Osteocyte (in vitro differentiated cells): ENCODE results near the gene ZNF547. TPM values are rescaled to one million over a fixed set of nuclear protein-coding genes. Genes with fewer than 3 reads are reported as not detected.
"Not testable (repeated sequence)": the region's sequence is repeated elsewhere in the genome, so short reads cannot be mapped to it uniquely, and the experiment has no call there.

Experiments
- DNase-seq: peaks from one replicate; pipeline ENCODE4 v3.0.0; 2021; ENCODE audit warnings: mixed read lengths; ENCODE audit not compliant: unreplicated experiment; ENCODE audit errors: extremely low spot score
- H3K27ac Mint-ChIP-seq: one replicate; pipeline ENCODE4 v1.8.0; 2021; ENCODE audit warnings: mild to moderate bottlenecking, mixed read lengths; ENCODE audit not compliant: unreplicated experiment
- H3K27me3 Mint-ChIP-seq: one replicate; pipeline ENCODE4 v1.8.0; 2021; ENCODE audit warnings: mixed read lengths; ENCODE audit not compliant: unreplicated experiment
- H3K36me3 Mint-ChIP-seq: one replicate; pipeline ENCODE4 v1.8.0; 2021; ENCODE audit warnings: mixed read lengths; ENCODE audit not compliant: unreplicated experiment
- H3K4me1 Mint-ChIP-seq: one replicate; pipeline ENCODE4 v1.8.0; 2021; ENCODE audit warnings: mixed read lengths; ENCODE audit not compliant: unreplicated experiment
- H3K4me3 Mint-ChIP-seq: one replicate; pipeline ENCODE4 v1.8.0; 2021; ENCODE audit warnings: mild to moderate bottlenecking, moderate library complexity, mixed read lengths; ENCODE audit not compliant: unreplicated experiment
- H3K9me3 Mint-ChIP-seq: one replicate; pipeline ENCODE4 v1.8.0; 2021; ENCODE audit warnings: mixed read lengths; ENCODE audit not compliant: unreplicated experiment
- total RNA-seq: library from RNA; stranded (reverse); gene quantifications from 2 replicates; pipeline ENCODE4 v1.2.1, GENCODE V29; 2021
- TF ChIP-seq, protein P1 (sequence below): fragments of 200-600 bp; sonication (generic); IDR thresholded peaks from 2 replicates; pipeline ENCODE4 v1.5.0; 2021; ENCODE audit warnings: antibody characterized with exemption, mild to moderate bottlenecking, moderate library complexity

ZNF547 gene
- total RNA-seq, 1 donor from 2014 or later = 3.4 TPM

DNA sequence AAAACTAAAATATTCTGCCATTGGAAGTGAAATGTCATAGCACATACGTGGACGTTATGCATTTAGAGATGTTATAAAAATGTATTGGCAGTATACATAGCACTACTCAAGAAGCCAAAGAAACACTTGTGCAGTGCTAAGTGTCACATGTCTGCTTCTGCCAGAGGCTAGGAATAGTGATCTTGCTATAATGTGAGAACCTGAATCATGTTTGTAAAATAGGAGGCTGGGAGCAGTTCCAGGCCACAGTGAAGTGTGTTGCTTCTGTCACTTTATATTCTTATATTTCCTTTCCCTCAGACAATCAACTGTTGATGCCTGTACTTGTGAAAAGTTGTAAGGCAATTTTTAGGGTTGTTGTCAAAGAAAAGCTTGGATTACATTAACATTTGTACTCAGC is 3.4 kb downstream of the ZNF547 start:
- TF ChIP-seq, protein P1, sequence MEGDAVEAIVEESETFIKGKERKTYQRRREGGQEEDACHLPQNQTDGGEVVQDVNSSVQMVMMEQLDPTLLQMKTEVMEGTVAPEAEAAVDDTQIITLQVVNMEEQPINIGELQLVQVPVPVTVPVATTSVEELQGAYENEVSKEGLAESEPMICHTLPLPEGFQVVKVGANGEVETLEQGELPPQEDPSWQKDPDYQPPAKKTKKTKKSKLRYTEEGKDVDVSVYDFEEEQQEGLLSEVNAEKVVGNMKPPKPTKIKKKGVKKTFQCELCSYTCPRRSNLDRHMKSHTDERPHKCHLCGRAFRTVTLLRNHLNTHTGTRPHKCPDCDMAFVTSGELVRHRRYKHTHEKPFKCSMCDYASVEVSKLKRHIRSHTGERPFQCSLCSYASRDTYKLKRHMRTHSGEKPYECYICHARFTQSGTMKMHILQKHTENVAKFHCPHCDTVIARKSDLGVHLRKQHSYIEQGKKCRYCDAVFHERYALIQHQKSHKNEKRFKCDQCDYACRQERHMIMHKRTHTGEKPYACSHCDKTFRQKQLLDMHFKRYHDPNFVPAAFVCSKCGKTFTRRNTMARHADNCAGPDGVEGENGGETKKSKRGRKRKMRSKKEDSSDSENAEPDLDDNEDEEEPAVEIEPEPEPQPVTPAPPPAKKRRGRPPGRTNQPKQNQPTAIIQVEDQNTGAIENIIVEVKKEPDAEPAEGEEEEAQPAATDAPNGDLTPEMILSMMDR = no peak
- Mint-ChIP-seq H3K4me3 (no peak overlapping the region), H3K27me3 (no peaks in the 10 kb centered on the region), H3K36me3 (peaks cover 43% of the 10 kb centered on the region), H3K9me3 (peaks cover 9% of the 10 kb centered on the region), H3K27ac (no peak overlapping the region), H3K4me1 (peaks cover 14% of the 10 kb centered on the region)
- no peak for DNase-seq

DNA sequence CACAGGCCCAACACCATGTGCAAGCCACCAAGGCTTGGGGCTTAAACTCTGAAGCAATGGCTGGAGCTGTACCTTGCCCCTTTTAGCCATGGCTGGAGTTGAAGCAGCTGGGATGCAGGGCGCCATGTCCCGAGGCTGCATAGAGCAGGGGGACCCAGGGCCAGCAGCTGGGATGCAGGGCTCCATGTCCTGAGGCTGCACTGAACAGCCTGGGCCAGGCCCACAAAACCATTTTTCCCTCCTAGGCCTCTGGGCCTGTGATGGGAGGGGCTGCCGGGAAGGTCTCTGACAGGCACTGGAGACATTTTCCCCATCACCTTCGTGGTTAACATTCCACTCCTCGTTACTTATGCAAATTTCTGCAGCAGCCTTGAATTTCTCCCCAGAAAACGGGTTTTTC is 10.8 kb downstream of the ZNF547 start:
- Mint-ChIP-seq H3K4me1 (no peaks in the 10 kb centered on the region), H3K4me3 (no peak overlapping the region), H3K27me3 (no peaks in the 10 kb centered on the region), H3K27ac (no peak overlapping the region), H3K9me3 (peaks cover 27% of the 10 kb centered on the region), H3K36me3 (peaks cover 89% of the 10 kb centered on the region)
- TF ChIP-seq, protein P1 = no peak
- no peak for DNase-seq

DNA sequence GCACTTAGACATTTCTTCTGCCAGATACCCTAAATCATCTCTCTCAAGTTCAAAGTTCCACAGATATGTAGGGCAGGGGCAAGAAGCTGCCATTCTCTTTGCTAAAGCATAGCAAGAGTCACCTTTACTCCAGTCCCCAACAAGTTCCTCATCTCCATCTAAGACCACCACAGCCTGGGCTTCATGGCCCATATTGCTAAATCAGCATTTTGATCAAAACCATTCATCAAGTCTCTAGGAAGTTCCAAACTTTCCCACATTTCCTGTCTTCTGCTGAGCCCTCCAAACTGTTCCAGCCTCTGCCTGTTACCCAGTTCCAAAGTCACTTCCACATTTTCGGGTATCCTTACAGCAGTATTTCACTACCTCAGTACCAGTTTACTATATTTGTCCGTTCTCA is 11.3 kb downstream of the ZNF547 start:
- Mint-ChIP-seq H3K9me3 (peaks cover 32% of the 10 kb centered on the region), H3K36me3 (peaks cover 89% of the 10 kb centered on the region)
- H3K27me3 Mint-ChIP-seq, DNase-seq, H3K27ac Mint-ChIP-seq, H3K4me3 Mint-ChIP-seq, H3K4me1 Mint-ChIP-seq: not testable (repeated sequence)

DNA sequence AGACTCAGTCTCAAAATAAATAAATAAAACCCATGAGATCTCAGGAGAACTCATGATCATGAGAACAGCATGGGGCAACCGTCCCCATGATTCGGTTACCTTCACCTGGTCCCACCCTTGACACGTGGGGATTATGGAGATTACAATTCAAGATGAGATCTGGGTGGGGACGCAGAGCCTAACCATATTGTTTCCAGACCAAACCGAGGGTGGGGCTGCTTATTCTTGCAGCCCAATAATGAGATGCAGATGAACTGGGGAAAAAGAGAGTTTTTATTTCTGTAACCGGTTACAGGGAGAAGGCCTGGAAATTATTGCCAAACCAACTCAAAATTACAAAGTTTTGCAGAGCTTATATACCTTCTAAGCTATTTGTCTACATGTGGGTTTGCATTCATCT is 12.8 kb downstream of the ZNF547 start:
- Mint-ChIP-seq H3K36me3 (peaks cover 81% of the 10 kb centered on the region), H3K27ac (no peak overlapping the region), H3K27me3 (no peaks in the 10 kb centered on the region), H3K4me1 (no peaks in the 10 kb centered on the region), H3K4me3 (no peak overlapping the region), H3K9me3 (peaks cover 42% of the 10 kb centered on the region)
- TF ChIP-seq, protein P1 = no peak
- DNase-seq = no peak

DNA sequence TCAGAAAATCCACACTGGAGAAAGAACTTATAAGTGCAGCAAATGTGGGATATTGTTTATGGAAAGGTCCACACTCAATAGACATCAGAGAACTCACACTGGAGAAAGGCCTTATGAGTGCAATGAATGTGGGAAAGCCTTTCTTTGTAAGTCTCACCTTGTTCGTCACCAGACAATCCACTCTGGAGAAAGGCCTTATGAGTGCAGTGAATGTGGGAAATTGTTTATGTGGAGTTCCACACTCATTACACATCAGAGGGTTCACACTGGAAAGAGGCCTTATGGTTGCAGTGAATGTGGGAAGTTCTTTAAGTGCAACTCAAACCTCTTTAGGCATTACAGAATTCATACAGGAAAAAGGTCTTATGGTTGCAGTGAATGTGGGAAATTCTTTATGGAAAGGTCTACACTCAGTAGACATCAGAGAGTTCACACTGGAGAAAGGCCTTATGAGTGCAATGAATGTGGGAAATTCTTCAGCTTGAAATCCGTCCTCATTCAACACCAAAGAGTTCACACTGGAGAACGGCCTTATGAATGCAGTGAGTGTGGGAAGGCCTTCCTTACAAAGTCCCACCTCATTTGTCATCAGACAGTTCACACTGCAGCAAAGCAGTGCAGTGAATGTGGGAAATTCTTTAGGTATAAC is 14.3 kb downstream of the ZNF547 start:
- Mint-ChIP-seq H3K27me3 (no peaks in the 10 kb centered on the region), H3K4me1 (no peaks in the 10 kb centered on the region), H3K9me3 (peaks cover 35% of the 10 kb centered on the region), H3K36me3 (peaks cover 66% of the 10 kb centered on the region), H3K27ac (no peak overlapping the region), H3K4me3 (no peak overlapping the region)
- TF ChIP-seq, protein P1 = no peak
- DNase-seq = no peak
